Sigmoid colon (tissue), 4 donors: Measurements from ENCODE around the gene CCDC179.

Source experiments
- CTCF ChIP-seq, 4 experiments: fragments of 450-650 bp in 3 of 4; fragments of 200-600 bp in 1 of 4; IDR thresholded peaks; one replicate each; pipeline ENCODE4 v1.5.1; 2016 to 2019; ENCODE audit warnings: antibody characterized with exemption in 4 of 4, mild to moderate bottlenecking in 3 of 4, moderate library complexity in 2 of 4
- POLR2AphosphoS5 ChIP-seq, 4 donors: sonication (generic); formaldehyde crosslinking; IDR thresholded peaks; one replicate each; pipeline ENCODE4 v1.6.1; 2017; ENCODE audit warnings: antibody characterized with exemption in 4 of 4

GRCh38 chr11:22859756-22860155 lies 518 bp downstream of the CCDC179 start:
- no peak for TF ChIP-seq CTCF (IDR thresholded peaks at IDR 0.05)
- TF ChIP-seq POLR2AphosphoS5 (IDR thresholded peaks at IDR 0.05), result no peak
